HCT116 (cell line): ENCODE results near the gene NARF.
"Not testable (repeated sequence)": the region's sequence is repeated elsewhere in the genome, so short reads cannot be mapped to it uniquely, and the experiment has no call there.

Experiments used
- EZH2 ChIP-seq: fragments of 200-600 bp; sonication (generic); IDR thresholded peaks from 2 replicates; pipeline ENCODE4 v1.6.1; 2017; ENCODE audit warnings: antibody characterized with exemption, mixed run types
- EZH2phosphoT487 ChIP-seq: fragments of 200-600 bp; IDR thresholded peaks from 2 replicates; pipeline ENCODE4 v1.6.1; 2018; ENCODE audit warnings: antibody characterized with exemption, borderline replicate concordance
- SIN3A ChIP-seq: IDR thresholded peaks from 2 replicates; pipeline ENCODE4 v1.6.1; 2012; ENCODE audit warnings: low read depth
- YY1 ChIP-seq: IDR thresholded peaks from 2 replicates; pipeline ENCODE4 v1.6.1; 2011; ENCODE audit warnings: low read length, low read depth, moderate library complexity, mild to moderate bottlenecking; ENCODE audit not compliant: insufficient replicate concordance; ENCODE audit errors: extremely low read depth
- TF ChIP-seq, protein P1 (sequence below), 3 experiments: fragments of 200-600 bp in 1 of 3; sonication (generic) in 1 of 3; IDR thresholded peaks in 2 of 3; conservative IDR thresholded peaks in 1 of 3; 2 replicates each; pipeline ENCODE4 v1.5.1; 2012 to 2017; ENCODE audit warnings: low read depth in 2 of 3, low read length in 2 of 3, antibody characterized with exemption in 1 of 3, borderline replicate concordance in 1 of 3, control low read depth in 1 of 3, mild to moderate bottlenecking in 1 of 3, mixed read lengths in 1 of 3, mixed run types in 1 of 3, moderate library complexity in 1 of 3; ENCODE audit not compliant: insufficient read depth in 1 of 3
- TF ChIP-seq, protein P2 (sequence below): IDR thresholded peaks from 2 replicates; pipeline ENCODE4 v1.6.1; 2012; ENCODE audit warnings: low read depth

DNA sequence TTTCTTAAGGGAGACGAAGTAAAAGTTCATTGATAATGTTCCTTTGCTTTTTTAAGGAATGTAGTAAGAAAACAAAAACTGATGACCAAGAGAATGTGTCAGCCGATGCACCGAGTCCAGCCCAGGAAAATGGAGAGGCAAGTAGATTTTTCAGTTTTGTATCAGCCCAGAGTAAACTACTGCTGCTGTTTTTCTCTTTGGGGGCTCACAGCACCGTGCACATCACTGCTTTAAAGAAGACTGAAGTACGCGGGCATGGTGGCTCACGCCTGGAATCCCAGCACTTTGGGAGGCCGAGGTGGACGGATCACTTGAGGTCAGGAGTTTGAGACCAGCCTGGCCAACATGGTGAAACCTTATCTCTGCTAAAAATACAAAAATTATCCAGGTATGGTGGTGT is 1.4 kb downstream of the NARF start:
- TF ChIP-seq, protein P1, sequence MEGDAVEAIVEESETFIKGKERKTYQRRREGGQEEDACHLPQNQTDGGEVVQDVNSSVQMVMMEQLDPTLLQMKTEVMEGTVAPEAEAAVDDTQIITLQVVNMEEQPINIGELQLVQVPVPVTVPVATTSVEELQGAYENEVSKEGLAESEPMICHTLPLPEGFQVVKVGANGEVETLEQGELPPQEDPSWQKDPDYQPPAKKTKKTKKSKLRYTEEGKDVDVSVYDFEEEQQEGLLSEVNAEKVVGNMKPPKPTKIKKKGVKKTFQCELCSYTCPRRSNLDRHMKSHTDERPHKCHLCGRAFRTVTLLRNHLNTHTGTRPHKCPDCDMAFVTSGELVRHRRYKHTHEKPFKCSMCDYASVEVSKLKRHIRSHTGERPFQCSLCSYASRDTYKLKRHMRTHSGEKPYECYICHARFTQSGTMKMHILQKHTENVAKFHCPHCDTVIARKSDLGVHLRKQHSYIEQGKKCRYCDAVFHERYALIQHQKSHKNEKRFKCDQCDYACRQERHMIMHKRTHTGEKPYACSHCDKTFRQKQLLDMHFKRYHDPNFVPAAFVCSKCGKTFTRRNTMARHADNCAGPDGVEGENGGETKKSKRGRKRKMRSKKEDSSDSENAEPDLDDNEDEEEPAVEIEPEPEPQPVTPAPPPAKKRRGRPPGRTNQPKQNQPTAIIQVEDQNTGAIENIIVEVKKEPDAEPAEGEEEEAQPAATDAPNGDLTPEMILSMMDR (IDR thresholded peaks at IDR 0.05 in 2 of 3, conservative IDR thresholded peaks at IDR 0.05 in 1 of 3; ENCODE audit: borderline replicate concordance in 1 of 3, insufficient read depth in 1 of 3, low read depth in 2 of 3, low read length in 2 of 3), result not testable (repeated sequence)
- TF ChIP-seq YY1, SIN3A, EZH2phosphoT487, EZH2: not testable (repeated sequence)
- TF ChIP-seq, protein P2, sequence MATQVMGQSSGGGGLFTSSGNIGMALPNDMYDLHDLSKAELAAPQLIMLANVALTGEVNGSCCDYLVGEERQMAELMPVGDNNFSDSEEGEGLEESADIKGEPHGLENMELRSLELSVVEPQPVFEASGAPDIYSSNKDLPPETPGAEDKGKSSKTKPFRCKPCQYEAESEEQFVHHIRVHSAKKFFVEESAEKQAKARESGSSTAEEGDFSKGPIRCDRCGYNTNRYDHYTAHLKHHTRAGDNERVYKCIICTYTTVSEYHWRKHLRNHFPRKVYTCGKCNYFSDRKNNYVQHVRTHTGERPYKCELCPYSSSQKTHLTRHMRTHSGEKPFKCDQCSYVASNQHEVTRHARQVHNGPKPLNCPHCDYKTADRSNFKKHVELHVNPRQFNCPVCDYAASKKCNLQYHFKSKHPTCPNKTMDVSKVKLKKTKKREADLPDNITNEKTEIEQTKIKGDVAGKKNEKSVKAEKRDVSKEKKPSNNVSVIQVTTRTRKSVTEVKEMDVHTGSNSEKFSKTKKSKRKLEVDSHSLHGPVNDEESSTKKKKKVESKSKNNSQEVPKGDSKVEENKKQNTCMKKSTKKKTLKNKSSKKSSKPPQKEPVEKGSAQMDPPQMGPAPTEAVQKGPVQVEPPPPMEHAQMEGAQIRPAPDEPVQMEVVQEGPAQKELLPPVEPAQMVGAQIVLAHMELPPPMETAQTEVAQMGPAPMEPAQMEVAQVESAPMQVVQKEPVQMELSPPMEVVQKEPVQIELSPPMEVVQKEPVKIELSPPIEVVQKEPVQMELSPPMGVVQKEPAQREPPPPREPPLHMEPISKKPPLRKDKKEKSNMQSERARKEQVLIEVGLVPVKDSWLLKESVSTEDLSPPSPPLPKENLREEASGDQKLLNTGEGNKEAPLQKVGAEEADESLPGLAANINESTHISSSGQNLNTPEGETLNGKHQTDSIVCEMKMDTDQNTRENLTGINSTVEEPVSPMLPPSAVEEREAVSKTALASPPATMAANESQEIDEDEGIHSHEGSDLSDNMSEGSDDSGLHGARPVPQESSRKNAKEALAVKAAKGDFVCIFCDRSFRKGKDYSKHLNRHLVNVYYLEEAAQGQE, result not testable (repeated sequence)
